ELF-1 (cell line): ENCODE results near the gene ERG.
A peak's percentile ranks its signal among the peaks of the same experiment; 100 is the strongest.

ENCODE experiments used
- DNase-seq: peaks from one replicate; pipeline ENCODE4 v3.0.0-alpha.2; 2016; ENCODE audit warnings: low read depth, low spot score

The ERG gene

GRCh38 chr21:38474796-38475195, 23.5 kb downstream of the ERG start:
- DNase-seq = no peak

GRCh38 chr21:38474124-38474523, 24.2 kb downstream of the ERG start:
- DNase-seq = no peak

GRCh38 chr21:38472412-38473108, 25.7 kb downstream of the ERG start:
- DNase-seq = no peak

DNA sequence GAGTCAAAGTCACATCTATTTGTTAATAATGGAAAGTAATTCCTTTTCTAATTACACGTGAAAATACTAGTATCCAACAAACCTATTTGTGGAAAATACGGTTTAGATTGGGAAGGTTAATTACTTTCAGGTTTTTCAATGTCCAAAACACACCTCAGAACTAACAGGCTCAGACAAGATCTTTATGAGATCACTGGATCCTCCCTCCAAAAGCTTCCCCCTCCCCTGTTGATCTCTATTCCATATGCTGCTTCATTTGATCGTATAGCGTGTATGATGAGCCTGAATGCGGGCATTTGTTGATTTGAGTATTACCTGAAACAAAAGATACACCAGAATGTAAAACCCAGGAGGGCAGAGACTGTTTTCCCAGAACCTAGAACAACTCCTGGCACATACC, 26.5 kb downstream of the ERG start:
- DNase-seq = no peak

DNA sequence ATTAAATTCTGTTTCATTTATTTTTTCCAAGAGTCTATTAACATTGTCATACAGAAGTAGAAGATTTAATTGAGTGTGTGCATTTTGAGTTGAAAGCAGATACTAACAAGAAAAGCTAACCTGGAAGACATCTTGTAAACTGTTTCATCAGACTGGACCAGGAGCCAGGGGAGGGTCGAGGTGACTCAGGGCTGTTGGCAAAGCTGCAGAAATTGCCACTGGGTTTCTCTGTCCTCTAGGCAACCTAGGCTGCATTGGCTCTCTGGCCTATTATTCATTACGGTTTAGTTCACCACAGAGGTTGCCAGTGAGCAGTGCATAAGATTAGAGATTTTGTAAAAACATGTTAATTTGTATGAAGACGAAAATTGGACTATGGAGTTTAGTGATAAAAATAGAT, 27.5 kb downstream of the ERG start:
- no peak for DNase-seq

DNA sequence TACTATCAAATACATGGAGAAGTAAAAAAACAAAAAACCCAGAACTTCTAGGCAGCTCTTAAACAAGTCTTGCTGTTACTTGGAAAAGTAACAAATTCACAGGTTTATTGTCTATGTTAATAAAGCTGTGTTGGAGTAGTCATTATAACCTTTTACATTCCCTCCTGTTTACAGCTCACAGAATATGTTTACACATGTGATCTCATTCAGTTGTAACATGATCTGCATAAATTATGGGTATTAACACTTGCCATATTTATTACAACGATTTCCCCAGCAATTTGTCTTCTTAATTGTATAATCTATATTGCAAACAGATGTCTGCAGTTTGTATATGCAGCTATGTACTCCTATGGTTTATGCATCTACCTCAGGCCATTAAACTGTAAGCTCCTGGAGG, 28.6 kb downstream of the ERG start:
- DNase-seq = no peak

DNA sequence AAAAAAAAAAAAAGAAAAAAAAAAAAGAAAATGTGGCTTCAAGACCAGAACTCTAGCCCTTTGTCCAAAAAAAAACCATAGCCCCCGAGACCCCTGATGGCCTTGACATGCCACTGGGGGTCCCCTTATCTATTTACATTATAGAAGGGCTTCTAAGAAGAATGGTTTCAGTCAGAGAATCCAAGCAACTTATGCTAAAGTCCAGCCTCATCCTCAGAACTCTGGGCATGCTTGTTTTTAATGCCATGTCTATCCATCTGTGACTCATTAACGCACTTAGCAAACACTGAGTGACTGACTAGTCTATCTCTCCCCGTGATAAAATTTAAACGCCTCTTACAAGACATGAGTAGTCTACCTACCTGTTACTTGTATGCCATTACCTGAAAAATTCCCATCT, 29.3 kb downstream of the ERG start:
- DNase-seq = no peak

- peak; percentile 71 for DNase-seq
These were observed 30.4 kb downstream of the ERG start for GRCh38 chr21:38467911-38468310.

DNA sequence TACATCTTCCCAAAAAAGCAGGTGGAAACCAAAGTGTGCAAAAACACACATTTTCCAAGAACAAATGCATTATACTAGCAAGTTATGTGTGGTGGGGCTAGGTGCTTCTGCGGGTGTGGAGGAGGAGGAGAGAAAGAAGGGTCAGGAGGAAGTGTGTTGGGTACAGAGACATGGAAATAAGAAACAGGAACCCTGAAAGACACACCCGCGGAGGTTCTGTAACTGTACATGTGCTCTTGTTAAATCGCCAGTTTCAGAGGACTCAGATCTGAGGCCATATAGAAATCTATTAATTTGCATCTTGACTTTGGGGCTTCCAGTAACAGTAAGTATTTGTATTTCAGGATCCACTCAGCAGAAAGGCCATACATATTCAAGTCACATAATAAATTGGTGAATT, 30.9 kb downstream of the ERG start:
- DNase-seq = no peak

- no peak for DNase-seq
These were observed 38.0 kb downstream of the ERG start for GRCh38 chr21:38460171-38460742.

DNA sequence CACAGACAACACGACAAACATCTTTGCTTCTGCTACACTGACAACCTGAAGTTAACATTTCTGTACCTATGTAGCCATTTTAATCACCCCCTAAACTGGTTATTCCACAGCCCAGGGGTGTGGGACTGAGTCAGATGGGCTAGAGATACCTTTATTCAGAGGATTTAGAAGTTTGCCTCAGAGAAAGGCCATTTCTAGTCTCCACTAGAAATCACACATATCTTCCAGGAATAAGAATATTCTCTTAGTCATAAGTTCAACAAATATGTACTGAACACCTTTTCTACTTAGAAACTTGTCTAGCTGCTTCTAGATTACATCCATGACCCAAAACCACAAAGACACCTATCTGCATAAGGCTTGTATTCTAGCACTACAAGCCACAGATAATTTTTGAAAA, 38.8 kb downstream of the ERG start:
- DNase-seq = no peak

DNA sequence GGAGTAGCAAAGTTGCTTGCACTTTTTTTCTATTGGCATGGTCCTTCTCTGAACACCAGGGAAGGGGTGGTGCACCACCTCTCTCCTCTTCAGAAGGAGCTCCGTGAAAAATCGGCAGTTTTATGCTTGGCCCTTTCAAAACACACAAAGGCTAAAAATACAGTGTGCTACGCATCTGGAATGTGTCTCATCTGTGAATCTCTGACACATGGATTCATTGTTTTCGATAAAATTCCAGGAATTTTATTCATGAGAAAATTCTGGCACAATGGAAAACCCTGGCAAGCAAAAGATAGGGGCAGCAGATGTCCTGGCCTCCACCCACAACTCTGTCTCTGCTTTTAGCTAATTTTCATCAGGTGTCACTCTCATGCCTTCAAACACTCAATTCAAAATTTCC, 42.9 kb downstream of the ERG start:
- no peak for DNase-seq

- no peak for DNase-seq
These were observed 43.6 kb downstream of the ERG start for GRCh38 chr21:38454702-38455101.

GRCh38 chr21:38454161-38454560, 44.1 kb downstream of the ERG start:
- DNase-seq = no peak

- peak; percentile 70 for DNase-seq
These were observed 49.4 kb downstream of the ERG start for GRCh38 chr21:38448671-38449385.

- DNase-seq = no peak
These were observed 50.7 kb downstream of the ERG start for GRCh38 chr21:38447611-38448010.

DNA sequence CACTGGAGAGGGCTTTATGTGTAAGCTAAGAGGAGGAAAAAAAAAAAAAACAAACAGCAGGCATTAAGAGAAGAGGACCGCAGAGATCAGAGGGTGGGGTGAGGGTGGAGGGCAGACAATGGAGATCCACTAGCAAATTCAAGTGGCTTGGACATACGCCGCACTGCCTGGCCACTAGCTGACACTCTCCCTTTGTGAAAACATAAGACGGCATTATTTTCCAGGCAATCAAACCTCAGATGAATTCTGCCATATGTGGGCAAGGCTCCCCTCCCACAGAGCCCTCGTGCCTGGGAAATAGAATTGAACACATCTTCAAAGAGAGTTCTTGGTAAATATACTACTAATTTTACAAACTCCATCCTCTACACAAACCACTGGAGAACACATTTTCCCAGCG, 53.6 kb downstream of the ERG start:
- no peak for DNase-seq

DNA sequence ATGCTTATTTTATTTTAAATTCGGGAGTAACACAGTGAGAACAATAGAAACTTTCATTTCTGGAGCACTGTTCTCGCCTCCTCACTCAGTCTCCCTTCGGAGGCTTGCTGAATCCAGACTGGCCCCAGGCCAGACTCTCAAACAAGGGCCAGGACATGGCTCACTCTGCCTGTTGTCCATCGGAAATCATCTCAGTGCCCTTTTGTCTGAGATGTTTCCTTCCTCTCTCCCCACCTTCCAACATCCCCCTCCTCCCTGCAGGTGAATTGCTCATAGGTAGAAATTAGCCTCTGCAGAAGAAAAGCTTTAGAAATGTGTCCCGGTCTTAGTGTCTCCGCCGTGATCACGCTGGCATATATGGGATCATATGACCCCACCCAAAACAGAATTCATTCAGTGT, 55.2 kb downstream of the ERG start:
- no peak for DNase-seq

GRCh38 chr21:38441153-38441552, 57.1 kb downstream of the ERG start:
- no peak for DNase-seq

DNA sequence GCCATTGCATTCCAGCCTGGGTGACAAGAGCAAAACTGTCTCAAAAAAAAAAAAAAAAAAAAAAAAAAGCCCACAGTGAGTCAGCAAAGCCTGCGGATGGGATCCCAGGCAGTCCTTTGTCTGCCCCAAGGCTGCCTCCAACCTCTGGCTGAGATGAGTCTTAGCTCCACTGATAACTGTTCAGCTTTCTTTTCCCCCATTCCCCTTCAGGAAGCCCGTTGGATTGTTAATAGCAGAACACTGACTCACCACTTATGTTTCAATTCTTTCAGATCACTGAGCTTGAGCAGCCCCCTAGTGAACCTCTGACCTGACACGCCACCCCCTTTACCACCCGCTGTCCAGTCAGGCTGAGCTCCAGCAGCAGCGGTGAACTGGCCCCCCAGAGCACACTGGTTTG, 57.5 kb downstream of the ERG start:
- peak; percentile 72 for DNase-seq

- DNase-seq = no peak
These were observed 58.3 kb downstream of the ERG start for GRCh38 chr21:38439957-38440356.

DNA sequence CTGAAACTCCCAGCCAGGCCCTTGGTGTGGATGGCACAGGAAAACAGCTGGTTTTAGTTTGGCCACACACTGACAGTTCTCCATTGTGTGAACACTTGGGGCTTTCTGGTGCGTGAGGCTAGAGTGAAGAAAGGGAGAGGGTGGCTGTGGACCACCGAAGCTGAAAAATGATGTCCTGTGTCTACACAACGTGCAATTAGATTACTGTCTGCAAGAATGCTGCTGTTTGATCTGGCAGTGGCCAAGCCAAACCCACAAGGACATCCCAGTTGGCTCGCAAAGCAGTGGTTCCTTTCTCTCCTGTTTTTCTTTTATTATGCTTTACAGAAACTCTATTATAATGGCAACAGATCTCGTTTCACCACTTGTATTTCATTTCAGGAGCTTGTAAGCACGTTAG, 58.9 kb downstream of the ERG start:
- no peak for DNase-seq

- DNase-seq = no peak
These were observed 59.8 kb downstream of the ERG start for GRCh38 chr21:38438462-38438893.
